GM19395 (cell line): ENCODE data around the gene PMEPA1.
A peak's percentile ranks its signal among the peaks of the same experiment; 100 is the strongest.

Experiments
- ATAC-seq: cut with Tn5 transposase; IDR thresholded peaks from one replicate; pipeline ENCODE4 v1.9.1; 2021; ENCODE audit warnings: mild to moderate bottlenecking, moderate library complexity; ENCODE audit not compliant: unreplicated experiment

Gene PMEPA1

GRCh38 chr20:57712851-57713504 is 3.2 kb upstream of the PMEPA1 start:
- no peak for ATAC-seq

GRCh38 chr20:57712341-57712740 is 2.5 kb upstream of the PMEPA1 start:
- no peak for ATAC-seq

DNA sequence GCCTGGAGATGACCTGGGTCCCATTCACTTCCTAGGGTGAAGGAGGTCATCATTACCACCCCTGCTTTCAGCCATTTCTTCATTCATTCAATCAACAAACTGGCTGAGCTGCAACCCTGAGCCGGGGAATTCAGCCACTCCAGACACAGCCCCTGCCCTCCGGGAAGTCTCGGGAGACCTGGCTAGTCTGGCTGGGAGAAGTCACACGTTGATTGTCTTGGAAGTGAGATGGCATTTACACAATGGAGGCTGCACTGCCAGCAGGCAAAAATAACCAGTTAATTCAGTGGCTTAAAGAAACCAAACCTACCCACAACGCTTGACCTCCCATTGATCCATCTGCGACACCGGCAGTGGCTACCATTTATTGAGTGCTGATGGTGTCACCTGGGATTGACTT is 2.0 kb upstream of the PMEPA1 start:
- no peak for ATAC-seq

DNA sequence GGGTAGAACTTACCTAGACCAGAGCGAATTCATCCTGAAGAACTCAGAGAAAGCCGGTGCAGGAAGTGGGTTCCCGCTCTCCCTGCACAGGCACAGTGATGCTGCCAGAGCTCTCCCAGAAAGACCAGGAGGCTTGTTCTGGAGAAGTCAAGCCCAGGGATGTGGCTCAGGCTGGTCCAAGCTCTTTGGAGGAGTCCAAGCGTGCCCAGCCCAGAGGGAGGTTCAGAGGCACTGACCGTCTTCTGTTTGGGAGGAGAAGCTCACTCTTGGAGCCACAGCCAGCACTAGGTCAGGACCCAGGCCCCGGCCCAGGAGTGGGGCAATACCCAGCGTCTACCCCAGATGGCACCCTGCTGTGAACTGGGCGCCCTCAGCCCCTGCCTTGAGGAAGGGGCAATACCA is 1.5 kb upstream of the PMEPA1 start:
- ATAC-seq = no peak

- no peak for ATAC-seq
Measured at GRCh38 chr20:57710841-57711240, 1.0 kb upstream of the PMEPA1 start.

- no peak for ATAC-seq
Measured at GRCh38 chr20:57708694-57709673, 831 bp downstream of the PMEPA1 start.

DNA sequence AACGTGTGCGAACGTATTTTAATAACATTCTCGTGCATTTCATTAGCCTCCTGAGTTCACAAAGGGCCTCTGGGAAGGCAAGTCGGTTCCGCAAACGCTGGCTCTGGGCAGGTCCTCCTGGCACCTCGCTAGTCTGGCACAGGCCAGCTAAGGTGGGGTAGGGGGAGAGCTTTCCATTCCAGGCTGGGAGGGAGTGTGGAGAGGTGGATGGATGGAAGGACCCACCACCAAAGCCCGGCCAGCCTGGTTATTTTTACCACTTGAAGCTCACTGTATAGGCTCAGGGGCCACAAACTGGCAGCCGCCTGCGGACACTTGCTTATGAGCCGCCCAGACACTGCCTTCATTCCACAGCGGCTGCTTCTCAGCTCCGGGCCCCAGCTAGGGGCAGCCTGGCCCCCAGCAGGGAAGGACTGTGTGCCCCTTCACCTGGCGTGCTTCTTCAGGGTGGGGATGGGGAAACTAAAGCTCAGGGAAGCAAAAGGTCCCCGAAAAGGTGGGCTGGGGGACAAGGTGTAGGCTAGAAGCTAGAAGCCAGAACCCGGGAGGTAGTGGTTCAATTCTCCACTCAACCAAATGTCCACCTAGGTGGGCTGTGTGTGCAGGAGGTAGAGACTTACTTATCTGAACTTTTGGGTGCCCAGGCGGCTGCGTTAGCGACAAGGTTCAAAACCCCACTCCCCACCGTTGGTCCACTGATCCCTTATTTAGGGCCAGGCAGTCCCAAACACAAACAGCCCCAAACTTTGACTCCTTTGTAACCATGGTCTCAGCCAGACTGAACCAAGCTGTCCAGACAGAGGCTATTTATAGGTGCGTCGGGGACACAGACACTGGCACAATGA is 1.7 kb downstream of the PMEPA1 start:
- ATAC-seq = no peak

- no peak for ATAC-seq
Measured at GRCh38 chr20:57707320-57707719, 2.5 kb downstream of the PMEPA1 start.

GRCh38 chr20:57705127-57705899 is 4.5 kb downstream of the PMEPA1 start:
- no peak for ATAC-seq

DNA sequence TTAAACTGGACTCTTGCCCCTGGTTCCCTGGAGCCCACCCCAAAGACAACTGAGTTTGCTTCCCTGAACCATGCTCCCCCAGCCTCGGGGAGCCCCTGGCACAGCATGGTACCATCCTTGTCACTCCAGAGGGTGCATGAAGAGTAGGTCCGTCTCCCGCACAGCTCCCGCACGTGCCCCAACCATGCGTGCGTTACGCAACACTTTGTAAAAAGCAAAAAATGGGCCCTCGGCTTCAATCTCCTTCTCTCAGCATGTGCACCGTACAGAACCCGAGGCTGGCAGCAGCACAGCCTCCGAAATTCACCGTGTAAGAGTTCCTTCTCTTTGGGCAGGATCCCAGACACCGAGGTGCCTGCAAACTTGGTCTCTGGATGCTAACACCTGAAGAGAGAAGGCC is 5.6 kb downstream of the PMEPA1 start:
- no peak for ATAC-seq

GRCh38 chr20:57703013-57703412 is 6.8 kb downstream of the PMEPA1 start:
- no peak for ATAC-seq

GRCh38 chr20:57702521-57702920 is 7.3 kb downstream of the PMEPA1 start:
- ATAC-seq = no peak

DNA sequence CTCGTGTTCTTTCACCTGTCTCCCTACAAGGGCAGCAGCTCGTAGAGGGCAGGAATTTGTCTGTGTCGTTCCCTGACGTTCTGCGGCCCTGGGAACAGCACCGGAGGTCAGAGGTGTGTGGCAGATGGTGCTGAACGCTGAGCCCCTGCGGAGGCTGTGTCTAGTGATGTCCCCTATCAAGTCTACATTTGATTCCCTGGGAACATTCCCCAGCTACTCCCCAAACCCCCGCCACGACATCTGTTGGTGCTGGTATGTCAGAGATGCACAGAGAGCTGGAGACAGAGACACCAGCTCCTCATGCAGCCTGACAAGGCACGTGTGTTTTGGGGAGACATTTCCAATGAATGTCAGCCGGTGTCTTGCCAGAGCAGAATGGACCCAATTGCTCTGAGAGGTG is 7.7 kb downstream of the PMEPA1 start:
- ATAC-seq = no peak

DNA sequence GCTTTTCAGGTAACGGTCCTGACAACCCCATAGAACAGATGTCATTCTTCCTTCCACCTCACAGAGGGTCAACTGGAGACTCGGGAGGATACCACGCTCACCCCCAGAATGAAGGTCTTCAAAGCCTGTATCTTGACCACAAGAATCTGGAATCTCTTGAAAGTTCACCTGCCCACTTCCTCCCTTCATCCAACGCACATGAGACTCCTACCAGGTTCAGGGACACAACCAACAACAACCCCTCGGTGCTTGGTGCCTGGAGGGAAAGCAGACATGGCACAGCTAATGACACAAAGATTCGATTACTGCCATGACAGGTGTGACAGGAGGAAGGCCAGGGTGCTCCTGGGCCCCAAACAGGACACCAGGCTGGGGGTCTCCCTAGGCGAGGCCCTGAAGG is 8.2 kb downstream of the PMEPA1 start:
- no peak for ATAC-seq

GRCh38 chr20:57701090-57701489 is 8.7 kb downstream of the PMEPA1 start:
- ATAC-seq = no peak

GRCh38 chr20:57699395-57699794 is 10.4 kb downstream of the PMEPA1 start:
- no peak for ATAC-seq

GRCh38 chr20:57698867-57699275 is 10.9 kb downstream of the PMEPA1 start:
- peak; percentile 42 for ATAC-seq

DNA sequence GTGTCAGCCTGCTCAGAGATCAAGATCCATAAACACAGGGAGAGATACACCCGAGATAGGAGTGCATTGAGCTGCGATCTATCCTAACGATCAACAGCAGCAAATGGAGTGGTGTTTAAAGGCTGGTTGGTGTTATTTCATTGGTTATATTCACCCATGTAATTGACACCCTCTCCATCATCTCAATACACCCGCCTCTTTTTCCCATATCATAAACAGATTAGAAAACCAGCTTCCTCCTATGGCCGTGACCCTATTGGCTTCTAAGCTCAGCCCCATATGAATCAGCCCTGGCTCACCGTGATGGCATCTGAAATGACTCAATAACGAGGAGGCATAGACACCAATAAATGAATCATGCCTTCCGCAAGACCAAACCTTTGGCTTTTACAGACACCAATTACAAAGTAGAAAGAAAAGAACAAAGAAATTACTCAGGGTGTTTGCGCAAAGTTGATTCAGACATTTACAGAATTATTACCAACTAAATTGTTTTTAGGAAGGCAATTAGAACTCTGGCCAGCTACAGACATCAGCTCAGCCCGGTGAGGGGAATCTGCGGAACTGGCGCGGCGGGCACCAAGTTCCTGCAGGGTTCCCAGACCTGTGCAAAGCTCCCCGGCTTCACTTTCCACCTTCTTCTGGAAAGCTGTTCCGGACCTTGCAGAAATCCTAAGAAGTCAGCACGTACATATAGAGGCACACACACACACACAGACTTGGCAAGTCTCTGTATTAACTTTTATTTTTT is 11.5 kb downstream of the PMEPA1 start:
- no peak for ATAC-seq

DNA sequence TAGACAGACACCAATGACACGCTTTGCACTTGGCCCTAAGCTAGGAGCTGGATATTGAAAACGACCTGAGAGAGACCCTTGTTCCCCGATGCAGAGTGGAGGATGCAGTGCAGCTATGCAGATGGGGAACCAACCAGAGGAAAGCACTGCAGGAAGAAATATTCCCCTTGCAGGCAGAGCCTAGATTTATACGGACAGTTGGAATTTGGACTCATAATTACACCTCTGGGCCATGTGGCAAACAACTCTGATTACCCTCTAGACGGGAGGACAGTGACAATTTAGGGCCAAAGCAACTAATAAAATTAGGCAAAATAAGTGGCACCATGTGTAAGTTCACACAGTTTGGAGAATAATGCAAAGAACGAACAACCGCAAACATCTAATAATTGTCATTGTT is 12.3 kb downstream of the PMEPA1 start:
- no peak for ATAC-seq
